COLO668 (cell line): ENCODE data around the gene TTC1.
"Not testable (repeated sequence)": the region's sequence is repeated elsewhere in the genome, so short reads cannot be mapped to it uniquely, and the experiment has no call there.

ENCODE experiments used
- DNase-seq: peaks from one replicate; lab custom pipeline; 2025; ENCODE audit not compliant: unreplicated experiment; lab: John Stamatoyannopoulos, UW

TTC1 gene

GRCh38 chr5:159993194-159993593 lies 15.7 kb upstream of the TTC1 start:
- no peak for DNase-seq

DNA sequence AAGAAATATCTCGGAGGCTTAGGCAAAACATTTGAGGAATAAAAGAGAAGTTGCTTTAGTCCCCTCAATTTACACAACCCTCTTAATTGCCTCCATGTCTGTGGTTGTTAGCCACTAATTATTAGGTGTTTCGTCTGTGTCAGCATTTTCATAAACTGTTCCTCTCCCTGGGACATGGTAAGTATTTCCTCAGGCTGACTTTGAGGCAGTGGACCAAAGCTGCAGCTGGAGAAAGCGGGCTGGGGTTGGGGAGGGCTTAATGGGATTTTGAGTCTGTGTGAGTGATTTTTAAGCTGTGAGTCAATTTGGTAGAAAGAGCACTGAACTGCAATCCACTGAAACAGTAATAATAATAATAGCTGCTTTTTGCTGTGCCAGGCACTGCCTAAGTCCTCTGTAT lies 13.0 kb upstream of the TTC1 start:
- no peak for DNase-seq

- DNase-seq = peak; percentile 59
Observed at GRCh38 chr5:160001457-160001856, 7.5 kb upstream of the TTC1 start.

DNA sequence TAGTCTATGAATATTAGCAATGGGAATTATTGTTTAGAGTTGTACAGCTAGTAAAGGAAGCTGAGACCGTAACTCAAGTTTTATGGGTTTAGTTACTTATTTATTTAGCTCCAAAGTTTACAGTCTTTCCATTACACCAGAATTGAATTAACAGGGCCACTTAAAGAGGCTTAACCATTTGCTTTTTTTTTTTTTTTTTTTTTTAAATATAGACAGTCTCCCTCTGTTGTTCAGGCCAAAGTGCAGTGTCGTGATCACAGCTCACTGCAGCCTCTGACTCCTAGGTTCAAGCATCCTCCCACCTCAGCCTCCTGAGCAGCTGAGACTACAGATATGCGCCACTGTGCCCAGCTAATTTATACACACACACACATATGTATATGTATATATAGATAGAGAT lies 1.4 kb upstream of the TTC1 start:
- DNase-seq = no peak

- DNase-seq = not testable (repeated sequence)
Observed at GRCh38 chr5:160008529-160008876, 436 bp upstream of the TTC1 start.

GRCh38 chr5:160009591-160009989 lies 651 bp downstream of the TTC1 start:
- DNase-seq = no peak

- DNase-seq = no peak
Observed at GRCh38 chr5:160011471-160011870, 2.5 kb downstream of the TTC1 start.

GRCh38 chr5:160014197-160014596 lies 5.3 kb downstream of the TTC1 start:
- DNase-seq = not testable (repeated sequence)

GRCh38 chr5:160018945-160019625 lies 10.1 kb downstream of the TTC1 start:
- DNase-seq = no peak

DNA sequence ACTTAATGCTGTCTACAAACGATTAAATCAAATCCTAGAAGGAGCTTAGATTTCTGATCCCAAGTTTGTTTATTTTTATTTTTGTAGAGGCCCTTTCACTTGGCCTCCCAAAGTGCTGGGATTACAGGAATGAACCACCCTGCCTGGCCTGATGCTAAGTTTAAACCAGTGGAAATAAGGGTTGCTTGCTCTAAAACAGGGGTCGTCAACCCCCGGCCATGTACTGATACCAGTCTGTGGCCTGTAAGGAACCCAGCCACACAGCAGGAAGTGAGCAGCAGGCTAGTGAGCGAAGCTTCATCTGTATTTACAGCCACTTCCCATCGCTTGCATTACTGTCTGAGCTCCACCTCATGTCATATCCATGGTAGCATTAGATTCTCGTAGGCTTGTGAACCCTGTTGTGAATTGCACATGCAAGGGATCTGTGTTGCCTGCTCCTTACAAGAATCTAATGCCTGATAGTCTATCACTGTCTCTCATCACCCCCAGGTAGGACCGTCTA lies 11.4 kb downstream of the TTC1 start:
- DNase-seq = no peak

DNA sequence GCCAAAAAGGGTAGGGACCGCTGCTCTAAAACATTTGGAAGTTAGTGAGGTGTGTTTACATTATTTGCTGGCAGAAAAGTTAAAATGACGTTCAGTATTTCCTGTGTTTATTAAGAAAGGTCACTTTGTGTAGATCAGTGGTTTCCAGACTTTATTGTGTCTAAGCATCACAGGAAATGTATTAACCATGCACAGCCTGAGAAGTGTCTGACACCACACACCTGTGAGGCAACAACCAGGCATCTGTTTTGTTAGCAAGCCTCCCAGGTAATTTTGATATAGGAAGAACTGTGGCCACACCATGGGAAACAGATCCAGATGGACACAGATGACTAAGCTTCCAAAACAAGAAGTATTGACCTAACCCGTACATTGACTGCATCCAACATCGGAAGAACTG lies 12.0 kb downstream of the TTC1 start:
- no peak for DNase-seq

GRCh38 chr5:160021831-160022446 lies 13.0 kb downstream of the TTC1 start:
- DNase-seq = peak; percentile 42

- DNase-seq = no peak
Observed at GRCh38 chr5:160023007-160023907, 14.3 kb downstream of the TTC1 start.

GRCh38 chr5:160023908-160024630 lies 15.1 kb downstream of the TTC1 start:
- no peak for DNase-seq

DNA sequence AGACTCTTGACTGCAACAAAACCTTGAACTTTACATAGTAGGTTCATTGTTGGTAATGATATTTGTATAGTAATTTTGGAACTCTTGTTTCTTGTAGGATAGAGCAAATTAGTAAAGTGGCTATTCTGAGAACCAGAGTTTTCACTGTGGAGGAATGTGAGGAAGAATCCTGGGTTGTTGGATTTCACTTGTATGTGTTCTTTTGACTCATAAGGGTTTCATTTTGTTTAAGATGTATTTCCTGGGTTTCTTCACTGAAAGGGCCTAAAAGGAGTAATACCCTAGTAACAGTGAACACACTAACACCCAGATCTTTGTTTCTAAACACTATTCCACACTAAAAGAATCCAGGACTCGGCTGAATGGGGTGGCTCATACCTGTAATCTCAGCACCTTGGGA lies 20.1 kb downstream of the TTC1 start:
- DNase-seq = no peak

- DNase-seq = no peak
Observed at GRCh38 chr5:160029540-160030139, 20.7 kb downstream of the TTC1 start.

GRCh38 chr5:160030631-160031377 lies 21.9 kb downstream of the TTC1 start:
- no peak for DNase-seq

GRCh38 chr5:160033546-160034252 lies 24.8 kb downstream of the TTC1 start:
- no peak for DNase-seq

- DNase-seq = no peak
Observed at GRCh38 chr5:160036243-160036642, 27.3 kb downstream of the TTC1 start.
